HG03139 (cell line): ENCODE results near the gene VPS16.

Experiments
- ATAC-seq: cut with Tn5 transposase; IDR thresholded peaks from one replicate; pipeline ENCODE4 v1.9.1; 2021; ENCODE audit not compliant: unreplicated experiment

The VPS16 gene

GRCh38 chr20:2867081-2867864, 26.7 kb downstream of the VPS16 start:
- ATAC-seq = no peak

GRCh38 chr20:2869381-2869780, 28.8 kb downstream of the VPS16 start:
- ATAC-seq = no peak

GRCh38 chr20:2871111-2871465, 30.5 kb downstream of the VPS16 start:
- ATAC-seq = no peak

GRCh38 chr20:2871661-2872458, 31.3 kb downstream of the VPS16 start:
- no peak for ATAC-seq

DNA sequence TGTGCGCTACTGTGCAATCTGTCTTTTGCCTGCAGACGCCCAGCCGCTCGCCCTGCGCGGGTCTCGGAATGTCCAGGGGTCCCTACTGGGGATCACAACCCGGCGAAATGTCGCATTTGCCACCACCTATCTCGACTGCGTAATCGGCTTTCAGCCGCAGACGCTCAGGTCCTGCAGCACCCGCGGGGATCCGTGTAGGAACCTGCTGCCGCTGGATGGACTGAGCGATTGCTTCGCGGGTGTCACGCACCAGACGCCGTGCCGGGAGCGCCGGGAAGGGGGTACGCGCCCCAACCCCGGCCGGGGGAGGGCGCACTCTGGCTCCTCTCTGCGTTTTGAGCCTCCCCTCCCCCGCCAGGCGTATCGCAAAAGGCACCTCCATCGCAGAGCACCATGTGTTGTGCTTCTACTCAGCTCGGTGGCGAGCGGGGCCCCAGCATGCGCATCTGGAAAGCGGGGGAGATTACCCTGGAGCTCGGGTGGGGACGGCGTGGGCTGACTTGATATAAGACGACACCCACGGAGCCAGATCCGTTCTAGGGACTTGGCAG, 32.0 kb downstream of the VPS16 start:
- peak; percentile 15 for ATAC-seq

- peak; percentile 94 for ATAC-seq
Observed at GRCh38 chr20:2873010-2873746, 32.6 kb downstream of the VPS16 start, which contains the start of gene PTPRA. TSS of gene PTPRA (plus strand) at chr20:2873481. CDS start at chr20:2964278, 90,797 bp downstream.

DNA sequence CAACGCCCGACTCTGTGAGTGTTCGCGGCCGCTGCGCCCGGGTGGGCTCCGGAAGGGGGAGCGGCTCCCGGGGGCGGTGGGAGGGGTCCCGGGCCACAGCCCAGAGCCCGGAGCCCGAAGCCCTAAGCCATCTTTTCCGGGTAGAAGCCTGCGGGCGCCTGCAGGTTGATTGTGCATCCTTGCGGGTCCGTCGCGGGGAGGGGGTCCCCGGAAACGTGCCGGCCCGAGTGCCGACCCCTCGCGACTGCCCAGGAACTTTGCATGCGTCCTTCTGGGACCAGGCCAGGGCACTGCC, 33.1 kb downstream of the VPS16 start:
- peak; percentile 31 for ATAC-seq

DNA sequence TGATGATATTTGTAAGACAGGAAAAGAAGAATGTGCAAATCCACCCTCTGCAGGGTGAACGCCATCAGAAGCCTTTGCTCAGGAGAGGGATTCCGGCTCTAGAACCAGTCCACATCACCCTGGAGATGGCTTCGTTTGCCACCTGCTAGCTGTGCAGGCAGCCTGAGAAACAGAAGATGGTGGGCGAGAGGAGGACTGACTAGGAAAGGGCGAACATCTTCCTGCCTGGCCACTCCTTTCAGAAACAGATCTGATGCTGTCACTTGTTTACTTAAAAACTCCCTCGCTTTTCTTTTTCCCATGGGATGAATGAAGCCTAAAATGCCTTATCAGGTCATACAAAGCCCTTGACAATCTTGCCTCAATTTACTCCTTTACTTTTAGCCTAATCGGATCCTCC, 33.9 kb downstream of the VPS16 start:
- no peak for ATAC-seq

DNA sequence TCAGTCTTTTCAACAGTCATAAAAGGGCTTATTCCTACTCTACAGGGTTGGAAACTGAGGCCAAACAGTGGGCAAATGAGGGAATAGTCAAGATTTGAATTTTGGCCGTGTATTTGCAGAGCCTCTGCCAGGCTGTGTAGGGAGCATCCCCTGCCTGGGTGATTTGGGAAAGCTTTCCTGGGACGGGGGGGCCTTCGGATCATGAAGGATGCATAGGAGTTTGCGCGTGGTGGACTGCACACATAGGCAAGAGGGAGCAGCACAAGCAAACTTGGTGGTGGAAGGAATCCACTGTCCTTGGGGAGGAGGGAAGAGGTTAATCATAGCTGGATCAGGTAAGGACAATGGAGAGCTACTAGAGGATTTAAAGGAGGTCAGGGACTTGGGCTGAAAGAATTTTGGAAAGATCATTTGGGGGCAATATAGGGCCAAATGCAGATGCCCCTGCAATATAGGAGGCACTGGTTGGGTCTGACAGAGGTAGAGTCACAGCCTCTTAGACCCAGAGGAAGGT, 35.2 kb downstream of the VPS16 start:
- no peak for ATAC-seq

- ATAC-seq = no peak
Observed at GRCh38 chr20:2878515-2878914, 38.0 kb downstream of the VPS16 start.

GRCh38 chr20:2879146-2879545, 38.6 kb downstream of the VPS16 start:
- ATAC-seq = no peak

DNA sequence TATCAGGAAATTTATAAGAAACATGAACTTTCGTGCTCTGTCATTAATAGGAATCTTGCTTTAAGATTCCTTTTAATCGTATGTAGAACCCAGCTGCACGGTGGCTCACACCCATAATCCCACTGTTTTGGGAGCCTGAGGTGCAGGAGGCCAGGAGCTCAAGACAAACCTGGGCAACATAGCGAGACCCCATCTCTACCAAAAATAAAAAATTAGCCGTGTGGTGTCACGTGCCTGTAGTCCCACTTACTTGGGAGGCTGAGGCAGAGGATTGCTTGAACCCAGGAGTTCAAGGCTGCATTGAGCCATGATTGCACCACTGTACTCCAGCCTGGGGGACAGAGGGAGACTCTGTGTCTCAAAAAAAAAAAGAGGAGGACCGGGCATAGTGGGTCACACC, 40.1 kb downstream of the VPS16 start:
- no peak for ATAC-seq

GRCh38 chr20:2883726-2884637, 43.4 kb downstream of the VPS16 start:
- no peak for ATAC-seq

GRCh38 chr20:2887715-2888114, 47.2 kb downstream of the VPS16 start:
- no peak for ATAC-seq

DNA sequence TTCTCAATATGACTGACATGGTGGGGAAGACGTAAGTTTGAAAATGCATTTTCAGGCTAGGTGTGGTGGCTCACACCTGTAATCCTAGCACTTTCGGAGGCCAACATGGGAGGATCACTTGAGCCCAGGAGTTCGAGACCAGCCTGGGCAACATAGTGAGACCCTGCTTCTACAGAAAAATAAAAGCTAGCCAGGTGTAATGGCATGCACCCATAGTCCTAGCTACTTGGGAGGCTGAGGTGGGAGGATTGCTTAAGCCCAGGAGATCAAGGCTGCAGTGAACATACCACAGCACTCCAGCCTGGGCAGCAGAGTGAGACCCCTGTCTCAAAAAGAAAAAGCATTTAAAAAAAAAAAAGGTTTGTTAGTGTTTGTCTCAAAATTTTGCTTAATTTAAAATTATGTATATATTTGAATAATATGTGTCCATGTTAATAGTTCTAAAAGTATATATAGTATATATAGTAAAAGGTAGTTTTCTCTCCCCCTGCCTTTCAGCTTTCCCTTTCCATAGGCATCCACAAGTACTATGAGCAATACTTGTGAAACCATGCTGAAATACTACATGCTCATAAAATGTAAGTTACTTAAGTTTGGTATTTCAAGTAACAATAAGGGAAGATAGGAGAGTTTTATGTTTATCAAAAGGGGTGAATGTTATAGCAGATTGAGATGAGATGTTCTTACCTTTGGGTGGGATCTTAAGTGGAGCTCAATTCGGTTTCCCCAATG, 47.8 kb downstream of the VPS16 start:
- no peak for ATAC-seq

GRCh38 chr20:2889209-2889608, 48.7 kb downstream of the VPS16 start:
- ATAC-seq = no peak

- ATAC-seq = no peak
Observed at GRCh38 chr20:2889797-2890196, 49.3 kb downstream of the VPS16 start.

DNA sequence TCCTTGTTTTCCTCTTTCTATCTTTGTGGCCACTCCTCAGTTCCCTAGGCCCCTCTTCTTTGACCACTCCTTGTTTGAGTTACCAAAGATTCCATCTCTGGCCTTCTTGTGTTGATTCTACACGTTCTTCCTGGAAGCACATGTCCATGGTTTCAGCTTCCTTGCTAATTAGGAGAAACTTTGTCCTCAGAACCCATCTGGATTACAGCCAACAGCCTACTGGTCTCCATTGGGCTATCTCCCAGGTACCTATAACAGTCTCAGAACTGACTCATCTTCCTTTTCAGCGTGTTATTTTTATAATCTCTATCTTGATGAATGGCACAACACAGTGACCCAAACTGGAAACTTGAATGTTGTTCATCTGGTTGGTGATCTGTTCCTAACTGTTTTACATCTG, 50.2 kb downstream of the VPS16 start:
- no peak for ATAC-seq

DNA sequence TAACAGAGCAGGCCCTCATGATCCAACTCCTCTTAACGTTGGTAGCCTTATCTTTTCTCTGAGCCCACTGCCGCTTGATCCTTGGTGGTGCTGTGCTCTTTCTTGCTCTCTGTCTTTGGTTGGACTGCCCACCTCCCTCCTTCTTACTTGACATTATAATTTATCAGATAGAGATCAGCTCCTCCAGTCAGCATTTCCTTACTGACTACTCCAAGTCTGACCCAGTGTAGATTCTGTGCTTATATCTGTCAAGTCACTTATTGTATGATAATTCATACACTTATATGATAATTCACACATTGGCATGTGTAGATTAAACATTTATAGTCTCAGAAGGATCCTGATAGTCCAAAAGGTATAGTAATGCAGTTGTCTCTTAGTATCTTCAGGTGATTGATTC, 50.8 kb downstream of the VPS16 start:
- no peak for ATAC-seq

DNA sequence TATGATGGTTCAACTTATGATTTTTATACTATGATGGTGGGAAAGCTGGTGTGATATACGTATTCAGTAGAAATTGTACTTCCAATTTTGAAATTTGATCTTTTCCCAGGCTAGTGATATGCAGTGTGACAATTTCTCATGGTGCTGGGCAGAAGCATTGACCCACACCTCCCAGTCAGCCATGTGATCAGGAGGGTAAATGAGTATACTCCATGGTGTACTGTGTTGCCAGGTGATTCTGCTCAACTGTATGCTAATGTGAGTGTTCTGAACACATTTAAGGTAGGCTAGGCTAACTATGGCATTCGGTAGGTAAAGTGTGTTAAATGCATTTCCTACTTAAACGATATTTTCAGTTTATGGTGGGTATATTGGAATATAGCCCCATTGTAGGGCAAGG, 51.8 kb downstream of the VPS16 start:
- ATAC-seq = no peak
